Activated B cell treated with CpG ODN at 0.5 μM for 24 hours (primary cell): ENCODE measurements around the gene MGAT5. TPM values are rescaled to one million over a fixed set of nuclear protein-coding genes. Genes with fewer than 3 reads are reported as not detected.
A peak's percentile ranks its signal among the peaks of the same experiment; 100 is the strongest.

Experiments used
- ATAC-seq: fragments of 200-7000 bp; cut with Tn5 transposase; one replicate; pipeline ENCODE4 v1.10.0; 2021; ENCODE audit warnings: low read depth, mild to moderate bottlenecking, moderate library complexity
- CTCF ChIA-PET: fragments of 350-600 bp; sonication (Branson Sonifier 250); formaldehyde crosslinking; loops from one replicate; lab custom pipeline; 2021; ENCODE audit warnings: antibody characterized with exemption; lab: Charles Lee
- POLR2A ChIA-PET: fragments of 350-600 bp; sonication (Branson Sonifier 250); formaldehyde crosslinking; loops from one replicate; lab custom pipeline; 2021; ENCODE audit warnings: antibody characterized with exemption; lab: Charles Lee
- DNase-seq: peaks from one replicate; pipeline ENCODE4 v3.0.0; 2022
- H3K27ac Mint-ChIP-seq: one replicate; pipeline ENCODE4 v1.8.0; 2020; ENCODE audit warnings: mixed read lengths
- H3K27me3 Mint-ChIP-seq: one replicate; pipeline ENCODE4 v1.8.0; 2021; ENCODE audit warnings: mixed read lengths
- H3K36me3 Mint-ChIP-seq: one replicate; pipeline ENCODE4 v1.8.0; 2021; ENCODE audit warnings: low read depth, mixed read lengths
- H3K4me1 Mint-ChIP-seq: one replicate; pipeline ENCODE4 v1.8.0; 2021; ENCODE audit warnings: mixed read lengths
- H3K4me3 Mint-ChIP-seq: one replicate; pipeline ENCODE4 v1.8.0; 2020; ENCODE audit warnings: mild to moderate bottlenecking, mixed read lengths
- H3K9me3 Mint-ChIP-seq: one replicate; pipeline ENCODE4 v1.8.0; 2020; ENCODE audit warnings: mixed read lengths
- CTCF ChIP-seq: fragments of 200-600 bp; IDR thresholded peaks from one replicate; pipeline ENCODE4 v1.8.0; 2022; ENCODE audit warnings: antibody characterized with exemption, mild to moderate bottlenecking
- intact Hi-C: fragments of 100-400 bp; cut with micrococcal nuclease; formaldehyde crosslinking; loops from one replicate; pipeline ENCODE4 v1.15.1; 2024
- total RNA-seq: library from RNA; stranded (reverse); gene quantifications from 2 replicates; pipeline ENCODE4 v1.2.3, GENCODE V29; 2022

Gene MGAT5
- total RNA-seq: 66.7 and 69.0 TPM in 2 replicates

DNA sequence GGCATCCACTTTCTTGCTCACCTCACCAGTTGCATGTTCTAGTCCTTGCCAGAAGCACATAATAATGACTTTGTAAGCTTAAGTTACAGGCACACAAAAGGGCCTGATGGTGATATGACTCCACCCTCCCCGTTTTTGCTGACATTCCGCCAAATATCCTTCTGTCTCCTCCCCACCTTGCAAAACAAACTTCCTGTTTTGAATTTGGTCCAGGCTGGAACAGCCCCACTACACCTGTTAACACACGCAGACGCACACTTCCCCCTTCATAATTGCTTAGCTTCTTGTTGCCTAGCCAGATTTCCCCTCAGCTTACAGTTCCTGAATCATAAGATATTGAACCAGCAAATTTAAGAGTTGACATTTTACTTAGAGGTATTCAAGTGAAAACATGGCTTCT lies at the start of gene MGAT5:
TSS of gene MGAT5 (plus strand) at position 269 of the 400 bp plus-strand sequence. CDS start 332 bp downstream, outside the sequence.
- Mint-ChIP-seq H3K36me3 (peaks cover 15% of the 10 kb centered on the region), H3K27me3 (no peaks in the 10 kb centered on the region), H3K4me1 (peaks cover 95% of the 10 kb centered on the region), H3K9me3 (no peaks in the 10 kb centered on the region), H3K4me3 (peak within 1 kb of the TSS; percentile 74), H3K27ac (peak within 1 kb of the TSS; percentile 95)
- DNase-seq (no peak), ATAC-seq (peak; percentile 43)
- intact Hi-C loops: loop anchor here (1.0 to 5.0 kb wide), 6 partner anchors 8 to 663 kb away; partner anchors contain the start of gene CCNT2
- POLR2A ChIA-PET: interaction anchor here (0.6 to 6.5 kb wide), 18 partner anchors 8 to 158 kb away, joined by 3 to 66 read pairs (median 6); no protein-coding TSS in a partner anchor
- CTCF ChIA-PET: interaction anchor here (0.9 to 4.7 kb wide), 8 partner anchors 9 to 369 kb away, joined by 3 to 28 read pairs (median 5); no protein-coding TSS in a partner anchor
- no peak for TF ChIP-seq CTCF

- ATAC-seq (no peak), DNase-seq (no peak)
- H3K9me3 Mint-ChIP-seq: no peaks in the 10 kb centered on the region
- intact Hi-C loops: loop anchor here (5.0 to 10.0 kb wide), 6 partner anchors 42 to 318 kb away; no protein-coding TSS in a partner anchor
- CTCF ChIA-PET: interaction anchor here (0.6 to 5.1 kb wide), 6 partner anchors 7 to 469 kb away, joined by 3 to 98 read pairs (median 16); no protein-coding TSS in a partner anchor
- peaks cover 29% of the 10 kb centered on the region for H3K4me1 Mint-ChIP-seq
- POLR2A ChIA-PET: interaction anchor here (1.3 to 4.6 kb wide), 3 partner anchors 15 to 252 kb away, joined by 3 to 46 read pairs (median 6); no protein-coding TSS in a partner anchor
- no peak for TF ChIP-seq CTCF
- no peak overlapping the region for H3K4me3 Mint-ChIP-seq
- no peak overlapping the region for H3K27ac Mint-ChIP-seq
- H3K27me3 Mint-ChIP-seq: no peaks in the 10 kb centered on the region
- H3K36me3 Mint-ChIP-seq: peaks cover 2% of the 10 kb centered on the region
These were observed 48.8 kb upstream of the MGAT5 start for GRCh38 chr2:134205087-134205486.

DNA sequence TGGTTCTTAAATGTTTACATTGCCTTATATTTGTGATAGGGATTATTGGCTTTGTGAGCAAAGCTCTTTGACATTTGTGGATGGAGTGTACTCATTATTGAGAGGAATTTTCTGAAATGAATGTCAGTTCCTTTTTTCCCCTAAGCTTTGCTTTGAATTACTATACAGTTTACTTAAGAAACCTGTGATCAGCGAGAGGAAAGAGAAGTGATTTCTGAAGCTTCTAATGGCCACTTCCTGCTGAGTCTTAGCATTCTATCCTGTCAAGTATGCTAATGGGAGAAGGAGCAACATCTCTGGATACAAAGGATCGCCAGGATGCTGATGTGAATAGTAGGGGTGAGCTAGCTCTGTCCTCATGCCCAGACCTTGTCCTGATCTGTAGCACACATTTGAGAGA lies 47.8 kb upstream of the MGAT5 start:
- H3K9me3 Mint-ChIP-seq: no peaks in the 10 kb centered on the region
- CTCF ChIA-PET: interaction anchor here (0.7 to 5.1 kb wide), 16 partner anchors 8 to 320 kb away, joined by 3 to 98 read pairs (median 6); no protein-coding TSS in a partner anchor
- H3K36me3 Mint-ChIP-seq: peaks cover 1% of the 10 kb centered on the region
- no peak overlapping the region for H3K27ac Mint-ChIP-seq
- POLR2A ChIA-PET: interaction anchor here (0.5 to 4.6 kb wide), 11 partner anchors 8 to 253 kb away, joined by 3 to 46 read pairs (median 4); no protein-coding TSS in a partner anchor
- H3K4me1 Mint-ChIP-seq: peaks cover 20% of the 10 kb centered on the region
- no peaks in the 10 kb centered on the region for H3K27me3 Mint-ChIP-seq
- DNase-seq (no peak), ATAC-seq (peak; percentile 52)
- H3K4me3 Mint-ChIP-seq: no peak overlapping the region
- TF ChIP-seq CTCF: no peak
- intact Hi-C loops: loop anchor here (5.0 to 10.0 kb wide), 6 partner anchors 41 to 319 kb away; no protein-coding TSS in a partner anchor

- CTCF ChIA-PET: interaction anchor here (0.8 to 5.1 kb wide), 14 partner anchors 9 to 321 kb away, joined by 3 to 98 read pairs (median 8); no protein-coding TSS in a partner anchor
- Mint-ChIP-seq H3K9me3 (no peaks in the 10 kb centered on the region), H3K27ac (peak overlapping the region; percentile 62), H3K4me1 (peaks cover 15% of the 10 kb centered on the region), H3K4me3 (no peak overlapping the region), H3K27me3 (no peaks in the 10 kb centered on the region), H3K36me3 (no peaks in the 10 kb centered on the region)
- DNase-seq: no peak
- no peak for ATAC-seq
- no peak for TF ChIP-seq CTCF
- POLR2A ChIA-PET: interaction anchor here (0.7 to 4.6 kb wide), 10 partner anchors 9 to 87 kb away, joined by 3 to 46 read pairs (median 4); no protein-coding TSS in a partner anchor
- intact Hi-C loops: loop anchor here (5.0 to 10.0 kb wide), 6 partner anchors 41 to 319 kb away; no protein-coding TSS in a partner anchor
These were observed 47.3 kb upstream of the MGAT5 start for GRCh38 chr2:134206573-134206972.
